GM12872 (cell line): ENCODE results near the gene OR10G8.

ENCODE experiments used
- TF ChIP-seq, protein P1 (sequence below): IDR thresholded peaks from 3 replicates; pipeline ENCODE4 v1.5.1; 2011; ENCODE audit warnings: low read depth, mild to moderate bottlenecking, low read length, moderate library complexity; ENCODE audit not compliant: insufficient read depth

OR10G8 gene

DNA sequence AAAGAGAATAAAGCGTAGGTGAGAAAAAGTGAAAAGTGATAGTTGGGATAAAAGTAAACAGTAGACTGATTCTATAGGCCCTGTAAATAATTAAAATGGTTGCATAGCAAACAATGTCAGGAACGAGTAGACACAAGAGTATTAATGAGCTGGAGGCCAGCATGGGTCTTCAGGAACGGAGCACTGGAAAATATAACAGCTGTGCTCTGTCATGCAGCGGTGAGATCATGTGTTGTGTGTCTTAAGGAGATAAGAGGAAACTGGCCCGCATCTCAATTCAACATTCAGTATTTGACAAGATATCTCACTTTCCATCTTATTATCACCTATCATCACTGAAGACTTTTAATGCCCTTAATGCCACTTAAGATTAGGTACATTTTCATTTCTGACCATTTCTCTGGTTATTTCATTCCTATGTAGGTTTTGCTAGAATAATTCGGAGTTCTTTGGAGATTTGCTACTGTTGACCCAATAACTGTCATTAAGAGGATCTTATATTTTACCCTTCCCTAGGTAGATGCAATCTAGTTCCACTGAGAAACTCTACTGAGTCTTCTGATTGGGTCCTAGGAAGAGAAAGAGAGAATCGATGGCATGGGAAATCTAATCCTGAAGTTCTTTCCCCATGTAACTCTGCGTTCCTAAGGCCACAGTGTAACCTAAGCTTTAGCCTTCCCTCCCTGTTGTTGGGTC, 53.2 kb downstream of the OR10G8 start:
- TF ChIP-seq, protein P1, sequence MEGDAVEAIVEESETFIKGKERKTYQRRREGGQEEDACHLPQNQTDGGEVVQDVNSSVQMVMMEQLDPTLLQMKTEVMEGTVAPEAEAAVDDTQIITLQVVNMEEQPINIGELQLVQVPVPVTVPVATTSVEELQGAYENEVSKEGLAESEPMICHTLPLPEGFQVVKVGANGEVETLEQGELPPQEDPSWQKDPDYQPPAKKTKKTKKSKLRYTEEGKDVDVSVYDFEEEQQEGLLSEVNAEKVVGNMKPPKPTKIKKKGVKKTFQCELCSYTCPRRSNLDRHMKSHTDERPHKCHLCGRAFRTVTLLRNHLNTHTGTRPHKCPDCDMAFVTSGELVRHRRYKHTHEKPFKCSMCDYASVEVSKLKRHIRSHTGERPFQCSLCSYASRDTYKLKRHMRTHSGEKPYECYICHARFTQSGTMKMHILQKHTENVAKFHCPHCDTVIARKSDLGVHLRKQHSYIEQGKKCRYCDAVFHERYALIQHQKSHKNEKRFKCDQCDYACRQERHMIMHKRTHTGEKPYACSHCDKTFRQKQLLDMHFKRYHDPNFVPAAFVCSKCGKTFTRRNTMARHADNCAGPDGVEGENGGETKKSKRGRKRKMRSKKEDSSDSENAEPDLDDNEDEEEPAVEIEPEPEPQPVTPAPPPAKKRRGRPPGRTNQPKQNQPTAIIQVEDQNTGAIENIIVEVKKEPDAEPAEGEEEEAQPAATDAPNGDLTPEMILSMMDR, result no peak
